HepG2 (cell line): ENCODE results near the gene TECTB. TPM values are rescaled to one million over a fixed set of nuclear protein-coding genes. Genes with fewer than 3 reads are reported as not detected.

Experiments used
- ATAC-seq: fragments of 200-7000 bp; cut with Tn5 transposase; 3 replicates; pipeline ENCODE4 v1.9.1; 2020; ENCODE audit warnings: mild to moderate bottlenecking, moderate library complexity
- BruUV-seq: library from RNA; stranded (reverse); fragments of 400-500 nt; replicated peaks from 2 replicates; lab custom pipeline; 2021; lab: Mats Ljungman, UMichigan
- CTCF ChIA-PET: fragments of 300-600 bp; formaldehyde crosslinking; extraction: SDS; loops from one replicate; lab custom pipeline; 2021; ENCODE audit warnings: low total read pairs, inconsistent platforms, low intra/inter-chr PET ratio; lab: Yijun Ruan, JAX
- POLR2A ChIA-PET: fragments of 350-600 bp; sonication (Branson Sonifier 250); formaldehyde crosslinking; loops from one replicate; lab custom pipeline; 2020; ENCODE audit warnings: antibody characterized with exemption, inconsistent platforms; lab: Yijun Ruan, JAX
- DNase-seq: peaks from one replicate; pipeline ENCODE4 v3.0.0-alpha.2; 2015; ENCODE audit warnings: low spot score
- FAIRE-seq: peaks from 3 replicates; lab custom pipeline; 2011; peaks lifted over from hg19 to GRCh38; lab: Jason Lieb, UNC
- H2AFZ ChIP-seq: one replicate; pipeline ENCODE4 v1.6.1; 2011; ENCODE audit warnings: low read length, inconsistent platforms
- H3K27ac ChIP-seq: fragments of 300-600 bp; 3 replicates; pipeline ENCODE4 v1.8.0; 2011; ENCODE audit warnings: mixed run types, mild to moderate bottlenecking, mixed read lengths, low read length, inconsistent platforms; ENCODE audit not compliant: insufficient read depth; ENCODE audit errors: extremely low read length
- H3K27me3 ChIP-seq, 2 experiments: fragments of 200-600 bp in 1 of 2; 2 replicates in 1 of 2; 3 replicates in 1 of 2; pipeline versions ENCODE4 v1.6.0 to v1.8.0; 2011; ENCODE audit warnings: low read length in 2 of 2, mild to moderate bottlenecking in 2 of 2, moderate library complexity in 2 of 2, inconsistent platforms in 1 of 2; ENCODE audit not compliant: insufficient read depth in 2 of 2, control insufficient read depth in 1 of 2
- H3K36me3 ChIP-seq, 2 experiments: fragments of 200-600 bp in 1 of 2; replicated peaks in 1 of 2; 2 replicates in 1 of 2; 3 replicates in 1 of 2; pipeline versions ENCODE4 v1.5.1 to v1.8.0; 2011; ENCODE audit warnings: low read length in 2 of 2, inconsistent platforms in 1 of 2; ENCODE audit not compliant: insufficient read depth in 2 of 2, control insufficient read depth in 1 of 2
- H3K4me1 ChIP-seq: 2 replicates; pipeline ENCODE4 v1.5.1; 2012; ENCODE audit warnings: low read length, inconsistent platforms; ENCODE audit not compliant: insufficient read depth
- H3K4me2 ChIP-seq: 2 replicates; pipeline ENCODE4 v1.6.0; 2011; ENCODE audit warnings: low read depth, low read length, inconsistent platforms
- H3K4me3 ChIP-seq, 3 experiments: fragments of 200-600 bp in 1 of 3; sonication (generic), shearing (Covaris generic) in 1 of 3; replicated peaks in 1 of 3; 2 replicates each; pipeline ENCODE4 v1.5.1; 2011 to 2016; ENCODE audit warnings: low read length in 3 of 3, inconsistent platforms in 2 of 3, low read depth in 2 of 3, mild to moderate bottlenecking in 2 of 3, control low read depth in 1 of 3, mixed read lengths in 1 of 3; ENCODE audit not compliant: insufficient read depth in 1 of 3
- H3K79me2 ChIP-seq: one replicate; pipeline ENCODE4 v1.6.1; 2011; ENCODE audit warnings: low read length, inconsistent platforms; ENCODE audit not compliant: insufficient read depth
- H3K9ac ChIP-seq: 2 replicates; pipeline ENCODE4 v1.6.0; 2011; ENCODE audit warnings: mild to moderate bottlenecking, low read depth, low read length, inconsistent platforms; ENCODE audit not compliant: insufficient read depth
- H3K9me3 ChIP-seq: 2 replicates; pipeline ENCODE4 v1.5.1; 2012; ENCODE audit warnings: mild to moderate bottlenecking, low read length
- H4K20me1 ChIP-seq: 2 replicates; pipeline ENCODE4 v1.6.0; 2011; ENCODE audit warnings: inconsistent platforms, mild to moderate bottlenecking, low read length, moderate library complexity; ENCODE audit not compliant: insufficient read depth
- BORCS8-MEF2B ChIP-seq: sonication (generic); formaldehyde crosslinking; IDR thresholded peaks from 2 replicates; pipeline ENCODE4 v1.8.0; 2022; ENCODE audit warnings: mild to moderate bottlenecking, missing genetic modification reagents
- GATAD2A ChIP-seq: IDR thresholded peaks from 2 replicates; pipeline ENCODE4 v1.6.1; 2016
- KLF16 ChIP-seq, 2 experiments: sonication (generic) in 1 of 2; formaldehyde crosslinking in 1 of 2; IDR thresholded peaks; 2 replicates each; pipeline versions ENCODE4 v1.6.1 to v1.8.0; 2016 to 2023; ENCODE audit warnings: missing genetic modification reagents in 2 of 2, missing compliant biosample characterization in 1 of 2
- TCF7 ChIP-seq: sonication (generic); IDR thresholded peaks from 2 replicates; pipeline ENCODE4 v1.6.1; 2016; ENCODE audit warnings: antibody characterized with exemption, low read depth
- ZNF350 ChIP-seq: sonication (generic); formaldehyde crosslinking; IDR thresholded peaks from 2 replicates; pipeline ENCODE4 v1.4.0; 2020; ENCODE audit warnings: mild to moderate bottlenecking, low read depth, missing genetic modification reagents, borderline replicate concordance
- ZNF451 ChIP-seq: sonication (generic); formaldehyde crosslinking; IDR thresholded peaks from 2 replicates; pipeline ENCODE4 v1.5.0; 2020; ENCODE audit warnings: mild to moderate bottlenecking, missing genetic modification reagents
- ZNF556 ChIP-seq: sonication (generic); formaldehyde crosslinking; IDR thresholded peaks from 2 replicates; pipeline ENCODE4 v1.4.0; 2020; ENCODE audit warnings: mild to moderate bottlenecking, missing genetic modification reagents, borderline replicate concordance
- ZNF572 ChIP-seq: sonication (generic); formaldehyde crosslinking; IDR thresholded peaks from 2 replicates; pipeline ENCODE4 v1.5.1; 2020; ENCODE audit warnings: mild to moderate bottlenecking, missing genetic modification reagents
- ZNF616 ChIP-seq: sonication (generic); formaldehyde crosslinking; IDR thresholded peaks from 2 replicates; pipeline ENCODE4 v1.5.0; 2020; ENCODE audit warnings: low read depth, mild to moderate bottlenecking, missing genetic modification reagents
- ZNF713 ChIP-seq: sonication (generic); formaldehyde crosslinking; IDR thresholded peaks from 2 replicates; pipeline ENCODE4 v1.4.0; 2020; ENCODE audit warnings: mild to moderate bottlenecking, missing genetic modification reagents
- ZNF841 ChIP-seq: sonication (generic); formaldehyde crosslinking; IDR thresholded peaks from 2 replicates; pipeline ENCODE4 v1.8.1; 2023; ENCODE audit warnings: missing genetic modification reagents, borderline replicate concordance
- whole genome bisulfite sequencing: methylation state at CpG from one replicate; pipeline ENCODE4 v1.1.6; 2017; ENCODE audit warnings: low lambda C conversion rate; 5-methylcytosine and 5-hydroxymethylcytosine counted together
- in situ Hi-C: cut with HindIII; loops from 2 replicates; pipeline ENCODE4 v1.10.0; 2017; ENCODE audit warnings: low pct_unique_long_range_greater_than_20kb; ENCODE audit not compliant: extremely low pct_ligation_motif_present
- intact Hi-C: fragments of 100-400 bp; cut with micrococcal nuclease; formaldehyde crosslinking; loops from one replicate; pipeline ENCODE4 v1.10.0; 2022; ENCODE audit not compliant: unreplicated experiment
- polyA plus RNA-seq, 8 experiments: library from polyadenylated mRNA; depleted of rRNA in 3 of 8; stranded (reverse) in 7 of 8; unstranded in 1 of 8; fragments of >200 nt; fragmentation: Illumina TruSeq in 4 of 8; extraction: Trizol in 4 of 8; gene quantifications; 2 replicates each; pipeline versions ENCODE4 v1.2.1 to v1.2.3, GENCODE V29; 2011 to 2016; ENCODE audit warnings: low read depth in 4 of 8, missing spikeins in 1 of 8, mixed read lengths in 1 of 8; ENCODE audit not compliant: insufficient read depth in 1 of 8
- total RNA-seq, 5 experiments: library from RNA; depleted of rRNA; stranded (reverse); fragments of >200 nt; fragmentation: Illumina TruSeq; extraction: Trizol; gene quantifications; 2 replicates each; pipeline ENCODE4 v1.2.3, GENCODE V29; 2016; ENCODE audit warnings: low read depth in 1 of 5
- TF ChIP-seq, protein P1 (sequence below): sonication (generic); formaldehyde crosslinking; conservative IDR thresholded peaks from 2 replicates; pipeline ENCODE4 v1.5.0; 2020; ENCODE audit warnings: missing genetic modification reagents
- TF ChIP-seq, protein P2 (sequence below): sonication (generic); formaldehyde crosslinking; IDR thresholded peaks from 2 replicates; pipeline ENCODE4; 2020; ENCODE audit warnings: missing genetic modification reagents, mild to moderate bottlenecking, borderline replicate concordance
- TF ChIP-seq, protein P3 (sequence below): sonication (generic); formaldehyde crosslinking; IDR thresholded peaks from 2 replicates; pipeline ENCODE4 v1.5.0; 2020; ENCODE audit warnings: mild to moderate bottlenecking, missing genetic modification reagents, moderate library complexity

TECTB gene
- total and polyA plus RNA-seq, 2 of the 13 experiments (the other 11 are each of a cell fraction or from before 2014, with no cell fraction given): 0.78 to 1.8 TPM

DNA sequence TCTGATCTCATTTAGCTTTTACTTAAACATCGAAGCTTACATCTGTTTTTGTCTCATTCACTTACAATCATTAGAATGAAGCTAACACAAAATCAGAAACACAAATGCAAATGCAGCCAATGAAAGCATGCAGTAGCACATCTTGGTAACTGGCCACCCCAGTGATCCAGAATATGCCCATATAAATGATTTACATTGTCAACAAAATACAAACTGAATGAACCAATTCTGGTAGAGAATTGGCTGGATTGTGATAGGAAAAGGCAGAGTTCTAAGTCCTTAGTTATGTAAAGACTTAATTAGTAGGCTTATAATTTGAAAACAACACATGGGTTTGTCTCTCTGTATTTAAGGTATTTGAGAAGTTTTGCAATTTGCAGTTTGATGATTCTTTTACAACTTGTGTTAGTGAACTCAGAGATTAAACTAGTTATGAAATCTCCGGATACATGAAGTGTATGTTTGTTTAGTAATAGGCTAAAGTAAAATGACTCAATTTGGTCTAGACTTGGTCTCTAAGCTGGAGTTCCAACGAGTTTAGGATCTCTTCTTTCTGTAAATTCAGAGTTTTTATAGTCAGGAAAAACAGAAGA lies 21.2 kb downstream of the TECTB start (continued):
- TF ChIP-seq, protein P1, sequence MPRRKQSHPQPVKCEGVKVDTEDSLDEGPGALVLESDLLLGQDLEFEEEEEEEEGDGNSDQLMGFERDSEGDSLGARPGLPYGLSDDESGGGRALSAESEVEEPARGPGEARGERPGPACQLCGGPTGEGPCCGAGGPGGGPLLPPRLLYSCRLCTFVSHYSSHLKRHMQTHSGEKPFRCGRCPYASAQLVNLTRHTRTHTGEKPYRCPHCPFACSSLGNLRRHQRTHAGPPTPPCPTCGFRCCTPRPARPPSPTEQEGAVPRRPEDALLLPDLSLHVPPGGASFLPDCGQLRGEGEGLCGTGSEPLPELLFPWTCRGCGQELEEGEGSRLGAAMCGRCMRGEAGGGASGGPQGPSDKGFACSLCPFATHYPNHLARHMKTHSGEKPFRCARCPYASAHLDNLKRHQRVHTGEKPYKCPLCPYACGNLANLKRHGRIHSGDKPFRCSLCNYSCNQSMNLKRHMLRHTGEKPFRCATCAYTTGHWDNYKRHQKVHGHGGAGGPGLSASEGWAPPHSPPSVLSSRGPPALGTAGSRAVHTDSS (CRISPR knock-in tag): no peak
- TF ChIP-seq GATAD2A (CRISPR knock-in tag): peak; percentile 95
- TF ChIP-seq TCF7: peak; percentile 71
- no peak for TF ChIP-seq ZNF350 (CRISPR knock-in tag)
- TF ChIP-seq ZNF451 (CRISPR knock-in tag): no peak

DNA sequence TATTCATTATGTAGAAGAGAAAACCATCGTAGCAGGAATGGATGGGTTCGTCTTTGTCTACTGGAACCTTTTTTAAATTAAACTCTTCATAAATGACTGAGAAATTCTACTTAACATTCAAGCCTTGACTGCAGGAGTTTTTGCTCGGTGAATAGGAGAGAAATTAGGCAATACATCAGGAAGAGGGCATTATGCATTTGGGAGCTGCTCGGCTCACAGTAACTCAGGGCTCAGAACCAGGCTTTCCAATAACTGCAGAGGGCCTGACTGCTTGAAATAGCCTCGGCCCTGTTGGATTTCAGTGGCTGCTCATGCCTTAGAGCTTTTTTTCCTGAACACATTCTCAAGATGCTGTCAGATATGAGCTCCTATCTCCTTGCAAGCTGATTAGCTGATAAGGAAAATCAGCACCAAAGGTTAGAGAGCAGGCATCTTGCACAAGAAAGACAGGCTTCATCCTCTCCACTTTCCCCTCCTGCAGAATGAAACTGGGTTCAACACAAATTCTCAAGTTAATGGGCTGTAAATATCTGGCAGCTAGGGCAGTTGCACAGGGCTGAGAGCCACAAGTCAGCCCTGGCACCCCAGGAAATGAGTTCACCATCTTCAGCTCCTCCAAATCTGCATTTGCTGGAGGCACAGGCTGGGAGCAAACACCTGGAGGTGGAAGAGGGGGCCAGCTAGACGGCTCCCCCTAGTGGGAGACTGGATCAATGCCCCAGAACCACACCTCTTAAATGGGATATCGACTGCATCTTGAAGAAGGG lies 24.3 kb downstream of the TECTB start:
- POLR2A ChIA-PET: interaction anchor here (0.7 to 2.1 kb wide), 10 partner anchors 11 to 99 kb away, joined by 4 to 13 read pairs (median 8); no protein-coding TSS in a partner anchor
- H2AFZ ChIP-seq: no peak overlapping the region
- no peaks in the 10 kb centered on the region for H4K20me1 ChIP-seq
- H3K27me3 ChIP-seq: no peaks in the 10 kb centered on the region
- BruUV-seq: no TSS peak
- H3K4me3 ChIP-seq: no peak overlapping the region; a peak in 1 of 6 replicates
- H3K79me2 ChIP-seq: no peaks in the 10 kb centered on the region
- H3K36me3 ChIP-seq: no peaks in the 10 kb centered on the region
- H3K9ac ChIP-seq: peak overlapping the region; percentile 24; the same call in 1 of the 2 replicates
- H3K4me1 ChIP-seq: peaks cover 93% of the 10 kb centered on the region
- in situ Hi-C loops: loop anchor here (5.0 to 25.0 kb wide), 3 partner anchors 80 to 1220 kb away; partner anchors contain the start of gene ADRA2A
- H3K9me3 ChIP-seq: no peaks in the 10 kb centered on the region
- WGBS: 62% methylated on average over 7 of the region's 7 CpGs
- peak overlapping the region; percentile 54 for H3K4me2 ChIP-seq
- intact Hi-C loops: loop anchor here (1.0 to 5.0 kb wide), 3 partner anchors 46 to 145 kb away; no protein-coding TSS in a partner anchor
- CTCF ChIA-PET: interaction anchor here (1.1 to 1.2 kb wide), 2 partner anchors 168 to 170 kb away, joined by 3 to 4 read pairs; no protein-coding TSS in a partner anchor
- FAIRE-seq (peak; percentile 53), ATAC-seq (peak; percentile 87), DNase-seq (peak; percentile 61)
- peak overlapping the region; percentile 44 for H3K27ac ChIP-seq
- TF ChIP-seq ZNF713: no peak
- TF ChIP-seq BORCS8-MEF2B: 0 out of 2 replicates have a peak, but pooled peaks have one; percentile 33
- no peak for TF ChIP-seq ZNF572 (CRISPR knock-in tag)
- TF ChIP-seq, protein P2, sequence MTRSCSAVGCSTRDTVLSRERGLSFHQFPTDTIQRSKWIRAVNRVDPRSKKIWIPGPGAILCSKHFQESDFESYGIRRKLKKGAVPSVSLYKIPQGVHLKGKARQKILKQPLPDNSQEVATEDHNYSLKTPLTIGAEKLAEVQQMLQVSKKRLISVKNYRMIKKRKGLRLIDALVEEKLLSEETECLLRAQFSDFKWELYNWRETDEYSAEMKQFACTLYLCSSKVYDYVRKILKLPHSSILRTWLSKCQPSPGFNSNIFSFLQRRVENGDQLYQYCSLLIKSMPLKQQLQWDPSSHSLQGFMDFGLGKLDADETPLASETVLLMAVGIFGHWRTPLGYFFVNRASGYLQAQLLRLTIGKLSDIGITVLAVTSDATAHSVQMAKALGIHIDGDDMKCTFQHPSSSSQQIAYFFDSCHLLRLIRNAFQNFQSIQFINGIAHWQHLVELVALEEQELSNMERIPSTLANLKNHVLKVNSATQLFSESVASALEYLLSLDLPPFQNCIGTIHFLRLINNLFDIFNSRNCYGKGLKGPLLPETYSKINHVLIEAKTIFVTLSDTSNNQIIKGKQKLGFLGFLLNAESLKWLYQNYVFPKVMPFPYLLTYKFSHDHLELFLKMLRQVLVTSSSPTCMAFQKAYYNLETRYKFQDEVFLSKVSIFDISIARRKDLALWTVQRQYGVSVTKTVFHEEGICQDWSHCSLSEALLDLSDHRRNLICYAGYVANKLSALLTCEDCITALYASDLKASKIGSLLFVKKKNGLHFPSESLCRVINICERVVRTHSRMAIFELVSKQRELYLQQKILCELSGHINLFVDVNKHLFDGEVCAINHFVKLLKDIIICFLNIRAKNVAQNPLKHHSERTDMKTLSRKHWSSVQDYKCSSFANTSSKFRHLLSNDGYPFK (CRISPR knock-in tag): no peak
- TF ChIP-seq, protein P3, sequence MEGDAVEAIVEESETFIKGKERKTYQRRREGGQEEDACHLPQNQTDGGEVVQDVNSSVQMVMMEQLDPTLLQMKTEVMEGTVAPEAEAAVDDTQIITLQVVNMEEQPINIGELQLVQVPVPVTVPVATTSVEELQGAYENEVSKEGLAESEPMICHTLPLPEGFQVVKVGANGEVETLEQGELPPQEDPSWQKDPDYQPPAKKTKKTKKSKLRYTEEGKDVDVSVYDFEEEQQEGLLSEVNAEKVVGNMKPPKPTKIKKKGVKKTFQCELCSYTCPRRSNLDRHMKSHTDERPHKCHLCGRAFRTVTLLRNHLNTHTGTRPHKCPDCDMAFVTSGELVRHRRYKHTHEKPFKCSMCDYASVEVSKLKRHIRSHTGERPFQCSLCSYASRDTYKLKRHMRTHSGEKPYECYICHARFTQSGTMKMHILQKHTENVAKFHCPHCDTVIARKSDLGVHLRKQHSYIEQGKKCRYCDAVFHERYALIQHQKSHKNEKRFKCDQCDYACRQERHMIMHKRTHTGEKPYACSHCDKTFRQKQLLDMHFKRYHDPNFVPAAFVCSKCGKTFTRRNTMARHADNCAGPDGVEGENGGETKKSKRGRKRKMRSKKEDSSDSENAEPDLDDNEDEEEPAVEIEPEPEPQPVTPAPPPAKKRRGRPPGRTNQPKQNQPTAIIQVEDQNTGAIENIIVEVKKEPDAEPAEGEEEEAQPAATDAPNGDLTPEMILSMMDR (CRISPR knock-in tag): peak; percentile 92
- TF ChIP-seq KLF16 (CRISPR knock-in tag; IDR thresholded peaks at IDR 0.05): peak in 1 of 2 experiments; percentile 51; a peak in 1 of 4 replicates
- no peak for TF ChIP-seq ZNF841 (CRISPR knock-in tag)
- no peak for TF ChIP-seq ZNF616 (CRISPR knock-in tag)
- TF ChIP-seq ZNF556: peak; percentile 19; the same call in 1 of the 2 replicates
